ENCODE measurements around the gene KLHL22. TPM values are rescaled to one million over a fixed set of nuclear protein-coding genes. Genes with fewer than 3 reads are reported as not detected.
"Not testable (repeated sequence)": the region's sequence is repeated elsewhere in the genome, so short reads cannot be mapped to it uniquely, and the experiment has no call there.

KLHL22 gene
- total RNA-seq, 2 donors from 2014 or later = 21.4 to 26.5 TPM

DNA sequence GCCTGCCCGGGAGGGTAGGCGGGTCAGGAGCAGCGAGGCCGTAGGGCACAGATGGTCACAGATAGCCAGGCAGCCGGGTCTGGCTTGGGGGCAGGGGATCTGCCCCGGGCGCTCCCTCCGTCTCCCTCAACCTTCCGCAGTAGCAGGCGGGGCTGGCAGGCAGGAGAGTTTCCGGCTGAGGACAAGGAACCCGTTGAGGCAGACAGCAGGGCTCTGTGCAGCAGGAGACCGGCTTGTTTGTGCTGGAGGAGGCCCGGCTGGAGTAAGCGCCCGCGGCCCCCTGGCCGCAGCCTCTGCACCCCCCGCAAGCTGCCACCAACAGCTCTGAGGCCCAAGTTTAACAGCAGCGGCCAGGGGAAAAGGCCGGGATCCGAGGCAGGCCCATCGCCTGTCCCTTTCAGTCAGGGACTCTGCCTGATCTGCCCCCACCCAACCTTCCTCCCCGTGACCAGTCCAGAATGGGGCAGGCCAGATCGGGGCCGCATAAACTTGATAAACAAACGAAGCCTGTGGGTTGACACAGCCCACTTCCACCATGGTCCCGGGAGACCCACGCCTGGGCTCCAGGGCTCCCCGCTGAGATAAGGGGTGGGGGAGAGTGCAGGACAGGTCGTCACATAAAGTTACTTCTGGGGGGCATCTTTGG is 71.6 kb downstream of the KLHL22 start:
- H3K27me3 Mint-ChIP-seq (ENCODE audit: low read depth) = peaks cover 34% of the 10 kb centered on the region
- H3K9me3 Mint-ChIP-seq = no peaks in the 10 kb centered on the region
- H3K27ac Mint-ChIP-seq = no peak overlapping the region
- H3K4me3 Mint-ChIP-seq = peak overlapping the region in 1 of 2 donors; percentile 21
- no peak for ATAC-seq (replicated peaks in 1 of 2)
- DNase-seq = no peak
- no peaks in the 10 kb centered on the region for H3K36me3 Mint-ChIP-seq (ENCODE audit: insufficient read depth in 2 of 2)
- peaks cover 3% of the 10 kb centered on the region for H3K4me1 Mint-ChIP-seq (ENCODE audit: low read depth)

DNA sequence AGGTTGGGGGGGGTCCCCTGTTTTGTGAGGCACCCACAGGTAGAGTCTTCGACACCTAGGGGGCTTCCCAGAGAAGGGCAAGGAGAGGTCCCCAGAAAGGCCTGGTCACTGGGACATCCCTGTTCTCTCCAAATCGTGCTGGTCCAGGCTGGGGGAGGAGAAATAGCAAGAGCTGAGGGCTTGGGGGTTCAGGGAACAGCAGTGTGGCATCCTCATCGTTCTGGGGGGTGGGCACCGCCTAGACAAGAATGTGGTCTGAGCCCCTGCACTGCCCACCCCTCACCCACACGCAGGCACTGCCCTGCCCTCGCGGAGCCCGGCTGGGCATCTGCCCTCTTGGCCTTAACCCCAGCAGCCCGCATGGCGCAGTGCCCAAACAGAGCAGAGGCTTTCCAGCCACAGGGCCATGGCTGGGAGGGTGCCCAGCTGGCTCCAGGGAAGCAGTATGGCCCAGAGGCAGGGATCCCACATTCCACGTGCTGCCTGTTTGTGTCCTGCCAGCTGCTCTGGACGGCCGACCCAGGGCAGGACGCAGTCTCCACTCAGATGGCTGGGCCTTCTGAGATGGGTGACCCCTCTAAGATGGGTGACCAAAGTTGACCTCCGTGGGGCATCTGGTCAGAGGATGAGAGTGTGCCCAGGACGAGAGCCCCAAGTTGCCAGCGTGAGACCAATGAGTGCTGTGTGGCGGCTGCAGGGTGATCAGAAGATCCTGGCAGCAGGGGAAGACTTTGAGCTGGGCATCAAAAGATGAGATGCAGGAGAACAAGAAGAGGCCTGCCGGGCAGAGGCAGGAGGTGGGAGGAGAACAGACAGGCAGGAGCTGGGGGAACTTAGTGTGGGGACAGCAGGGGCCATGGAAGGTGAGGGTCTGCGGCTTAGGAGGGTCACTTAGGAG is 72.3 kb downstream of the KLHL22 start:
- peaks cover 26% of the 10 kb centered on the region for H3K27me3 Mint-ChIP-seq (ENCODE audit: low read depth)
- H3K9me3 Mint-ChIP-seq = no peaks in the 10 kb centered on the region
- no peak for ATAC-seq (replicated peaks in 1 of 2)
- DNase-seq = no peak
- H3K4me1 Mint-ChIP-seq (ENCODE audit: low read depth) = no peaks in the 10 kb centered on the region
- H3K4me3 Mint-ChIP-seq = peak overlapping the region in 1 of 2 donors; percentile 18
- no peaks in the 10 kb centered on the region for H3K36me3 Mint-ChIP-seq (ENCODE audit: insufficient read depth in 2 of 2)
- H3K27ac Mint-ChIP-seq = no peak overlapping the region

DNA sequence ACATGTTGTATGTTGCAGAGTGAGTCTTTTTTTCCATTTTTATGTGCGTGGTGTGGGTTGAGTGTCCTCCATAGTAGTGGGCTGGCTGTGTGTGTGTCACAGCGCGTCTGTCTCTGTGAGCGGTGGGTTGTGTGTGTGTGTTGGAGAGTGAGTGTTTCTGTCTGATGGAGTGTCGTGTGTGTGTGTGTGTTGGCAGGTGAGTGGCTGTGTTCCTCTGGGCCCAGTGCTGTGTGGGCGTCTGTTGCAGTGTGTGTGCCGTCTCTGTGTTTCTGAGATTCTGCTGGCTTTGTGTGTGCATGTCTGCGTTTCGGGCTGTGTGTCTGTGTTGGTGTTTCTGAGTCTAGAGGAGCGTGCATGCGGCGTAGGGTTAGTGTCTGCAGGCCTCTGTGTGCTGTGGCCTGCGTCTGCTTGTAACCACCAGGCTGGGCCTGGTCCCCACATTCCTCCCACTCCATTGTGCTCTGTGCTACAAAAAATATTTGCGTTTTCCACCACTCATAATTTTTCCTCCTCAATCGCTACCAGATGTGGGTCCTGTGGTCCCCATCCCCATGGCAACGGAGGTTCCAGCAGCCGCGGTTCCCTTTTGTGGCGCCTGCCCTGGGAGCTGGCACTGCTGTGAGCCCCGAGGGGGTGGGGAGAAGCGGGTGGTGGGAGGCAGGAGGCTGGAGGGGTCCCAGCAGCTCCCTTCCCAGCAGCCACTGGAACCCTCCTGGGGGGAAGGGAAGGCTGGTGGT is 73.2 kb downstream of the KLHL22 start:
- Mint-ChIP-seq H3K4me3 (no peak overlapping the region), H3K36me3 (ENCODE audit: insufficient read depth in 2 of 2) (no peaks in the 10 kb centered on the region), H3K9me3 (no peaks in the 10 kb centered on the region), H3K27me3 (ENCODE audit: low read depth) (peaks cover 19% of the 10 kb centered on the region), H3K4me1 (ENCODE audit: low read depth) (no peaks in the 10 kb centered on the region), H3K27ac (no peak overlapping the region)
- ATAC-seq (replicated peaks in 1 of 2) = peak; percentile 21 to 49
- DNase-seq = no peak

DNA sequence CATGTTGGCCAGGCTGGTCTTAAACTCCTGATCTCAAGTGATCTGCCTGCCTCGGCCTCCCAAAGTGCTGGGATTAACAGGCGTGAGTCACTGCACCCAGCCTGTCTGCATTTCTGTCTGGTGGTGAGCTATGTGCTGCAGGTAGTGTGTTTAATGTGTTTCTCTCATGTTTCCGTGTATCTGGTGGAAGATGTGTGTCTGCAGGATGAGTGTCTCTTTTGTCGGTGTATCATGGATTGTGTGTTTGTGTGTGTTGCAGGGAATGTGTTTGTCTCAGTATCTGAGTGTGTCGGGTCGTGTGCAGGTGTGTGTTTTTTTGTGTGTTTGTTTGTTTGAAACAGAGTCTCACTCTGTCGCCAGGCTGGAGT is 74.1 kb downstream of the KLHL22 start:
- Mint-ChIP-seq H3K4me3 (no peak overlapping the region), H3K27me3 (ENCODE audit: low read depth) (peaks cover 10% of the 10 kb centered on the region), H3K36me3 (ENCODE audit: insufficient read depth in 2 of 2) (no peaks in the 10 kb centered on the region), H3K27ac (no peak overlapping the region), H3K4me1 (ENCODE audit: low read depth) (no peaks in the 10 kb centered on the region), H3K9me3 (no peaks in the 10 kb centered on the region)
- DNase-seq (no peak), ATAC-seq (replicated peaks in 1 of 2) (no peak)

DNA sequence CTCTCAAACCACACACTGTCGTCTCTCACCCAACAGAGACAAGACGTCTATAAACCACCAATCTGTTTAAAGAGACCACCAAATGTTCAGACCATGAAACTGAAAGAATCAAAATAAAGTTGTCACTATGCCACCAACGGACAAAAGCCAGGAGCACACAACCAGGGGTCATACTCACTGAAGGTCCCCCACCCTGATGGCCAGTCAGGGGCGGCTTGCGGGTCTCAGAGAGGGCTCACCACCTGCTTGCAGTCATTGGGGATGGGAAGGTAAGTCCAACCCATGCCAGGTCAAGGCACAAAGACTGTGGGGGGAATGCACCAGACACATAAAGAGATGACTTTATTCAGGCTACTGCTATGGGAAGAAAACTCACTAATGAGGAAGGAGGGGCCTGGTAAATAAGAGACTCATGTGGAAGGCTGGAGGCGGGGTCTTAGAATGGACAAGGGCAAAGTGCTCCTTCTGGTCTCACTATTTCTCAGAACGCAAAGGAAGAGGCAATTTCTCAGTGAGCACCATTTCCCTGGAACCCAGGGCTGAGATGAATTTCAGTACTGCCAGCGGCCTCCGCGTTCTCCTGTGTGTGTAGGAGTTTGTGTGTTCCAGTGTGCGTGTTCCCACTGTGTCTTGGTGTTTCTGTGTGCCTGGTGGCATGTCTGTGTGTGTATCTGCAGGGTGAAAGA is 75.3 kb downstream of the KLHL22 start:
- no peak overlapping the region for H3K4me3 Mint-ChIP-seq
- DNase-seq (no peak), ATAC-seq (replicated peaks in 1 of 2) (no peak)
- peaks cover 6% of the 10 kb centered on the region for H3K27me3 Mint-ChIP-seq (ENCODE audit: low read depth)
- no peaks in the 10 kb centered on the region for H3K36me3 Mint-ChIP-seq (ENCODE audit: insufficient read depth in 2 of 2)
- no peak overlapping the region for H3K27ac Mint-ChIP-seq
- no peaks in the 10 kb centered on the region for H3K4me1 Mint-ChIP-seq (ENCODE audit: low read depth)
- H3K9me3 Mint-ChIP-seq = no peaks in the 10 kb centered on the region

DNA sequence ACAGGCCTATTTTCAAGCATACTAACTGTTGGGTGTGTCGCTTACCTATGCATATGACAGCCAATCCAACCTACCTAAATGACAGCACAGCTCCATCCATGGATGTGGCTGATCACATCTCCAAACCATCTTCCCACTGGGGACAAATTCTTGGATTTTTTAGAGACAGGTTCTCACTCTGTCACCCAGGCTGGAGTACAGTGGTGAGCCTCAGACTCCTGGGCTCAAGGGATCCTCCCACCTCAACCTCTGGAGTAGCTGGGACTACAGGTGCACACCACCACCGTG is 76.0 kb downstream of the KLHL22 start:
- H3K27me3 Mint-ChIP-seq (ENCODE audit: low read depth) = peaks cover 6% of the 10 kb centered on the region
- no peak overlapping the region for H3K4me3 Mint-ChIP-seq
- H3K4me1 Mint-ChIP-seq (ENCODE audit: low read depth) = no peaks in the 10 kb centered on the region
- no peak overlapping the region for H3K27ac Mint-ChIP-seq
- ATAC-seq (replicated peaks in 1 of 2) = no peak
- H3K36me3 Mint-ChIP-seq (ENCODE audit: insufficient read depth in 2 of 2) = no peaks in the 10 kb centered on the region
- no peaks in the 10 kb centered on the region for H3K9me3 Mint-ChIP-seq
- no peak for DNase-seq

DNA sequence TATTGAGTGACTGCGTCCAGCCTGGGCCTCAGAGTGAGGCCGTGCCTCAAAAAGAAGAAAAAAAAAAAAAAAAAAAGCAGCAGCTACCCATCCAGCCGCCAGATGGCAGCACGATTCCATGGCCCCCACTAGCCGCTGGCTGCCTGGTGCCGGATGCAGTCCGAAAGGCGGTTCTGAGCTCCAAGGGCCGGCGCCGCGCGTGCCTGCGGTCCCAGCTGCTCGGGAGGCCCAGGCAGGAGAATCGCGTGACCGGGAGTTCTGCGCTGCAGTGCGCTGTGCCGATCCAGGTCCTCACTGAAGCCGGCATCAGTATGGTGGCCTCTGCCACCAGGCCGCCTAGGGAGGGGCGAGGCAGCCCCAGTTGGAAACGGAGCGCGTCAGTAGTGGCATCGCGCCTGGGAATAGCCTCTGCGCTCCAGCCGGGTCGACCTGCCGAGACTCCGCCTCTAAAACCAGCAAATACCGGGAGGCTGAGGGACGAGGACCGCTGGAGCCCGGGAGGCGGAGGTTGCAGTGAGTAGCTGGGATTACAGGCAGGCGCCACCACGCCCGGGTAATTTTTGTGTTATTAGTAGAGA is 77.3 kb downstream of the KLHL22 start:
- H3K4me3 Mint-ChIP-seq = peak overlapping the region; percentile 50 to 70
- H3K36me3 Mint-ChIP-seq (ENCODE audit: insufficient read depth in 2 of 2) = no peaks in the 10 kb centered on the region
- no peak overlapping the region for H3K27ac Mint-ChIP-seq

DNA sequence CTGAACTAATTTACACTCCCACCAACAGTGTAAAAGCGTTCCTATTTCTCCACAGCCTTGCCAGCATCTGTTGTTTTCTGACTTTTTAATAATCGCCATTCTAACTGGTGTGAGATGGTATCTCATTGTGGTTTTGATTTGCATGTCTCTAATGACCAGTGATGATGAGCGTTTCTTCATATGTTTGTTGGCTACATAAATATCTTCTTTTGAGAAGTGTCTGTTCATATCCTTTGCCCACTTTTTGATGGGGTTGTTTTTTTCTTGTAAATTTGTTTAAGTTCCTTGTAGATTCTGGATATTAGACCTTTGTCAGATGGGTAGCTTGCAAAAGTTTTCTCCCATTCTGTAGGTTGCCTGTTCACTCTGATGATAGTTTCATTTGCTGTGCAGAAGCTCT is 79.9 kb downstream of the KLHL22 start:
- H3K36me3 Mint-ChIP-seq (ENCODE audit: insufficient read depth in 2 of 2); H3K4me3 Mint-ChIP-seq; DNase-seq; H3K4me1 Mint-ChIP-seq (ENCODE audit: low read depth); ATAC-seq (replicated peaks in 1 of 2); H3K27me3 Mint-ChIP-seq (ENCODE audit: low read depth); H3K9me3 Mint-ChIP-seq; H3K27ac Mint-ChIP-seq: not testable (repeated sequence)

More for the DNA sequence above, 77.3 kb downstream of the KLHL22 start:
- Mint-ChIP-seq H3K9me3 (no peaks in the 10 kb centered on the region), H3K4me1 (ENCODE audit: low read depth) (no peaks in the 10 kb centered on the region), H3K27me3 (ENCODE audit: low read depth) (peaks cover 1% of the 10 kb centered on the region)
- DNase-seq = peak; percentile 73 to 79
- peak; percentile 75 to 83 for ATAC-seq (replicated peaks in 1 of 2)

DNA sequence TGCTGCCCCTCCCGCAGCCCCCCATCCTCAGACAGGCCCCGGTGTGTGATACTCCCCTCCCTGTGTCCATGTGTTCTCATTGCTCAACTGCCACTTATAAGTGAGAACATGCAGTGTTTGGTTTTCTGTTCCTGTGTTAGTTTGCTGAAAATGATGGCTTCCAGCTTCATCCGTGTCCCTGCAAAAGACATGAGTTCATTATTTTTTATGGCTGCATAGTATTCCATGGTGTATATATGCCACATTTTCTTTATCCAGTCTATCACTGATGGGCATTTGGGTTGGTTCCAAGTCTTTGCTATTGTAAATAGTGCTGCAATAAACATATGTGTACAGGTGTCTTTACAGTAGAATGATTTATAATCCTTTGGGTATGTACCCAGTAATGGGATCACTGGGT is 80.4 kb downstream of the KLHL22 start:
- ATAC-seq (replicated peaks in 1 of 2); H3K27ac Mint-ChIP-seq; H3K9me3 Mint-ChIP-seq; H3K4me3 Mint-ChIP-seq; H3K4me1 Mint-ChIP-seq (ENCODE audit: low read depth); DNase-seq; H3K36me3 Mint-ChIP-seq (ENCODE audit: insufficient read depth in 2 of 2); H3K27me3 Mint-ChIP-seq (ENCODE audit: low read depth): not testable (repeated sequence)

DNA sequence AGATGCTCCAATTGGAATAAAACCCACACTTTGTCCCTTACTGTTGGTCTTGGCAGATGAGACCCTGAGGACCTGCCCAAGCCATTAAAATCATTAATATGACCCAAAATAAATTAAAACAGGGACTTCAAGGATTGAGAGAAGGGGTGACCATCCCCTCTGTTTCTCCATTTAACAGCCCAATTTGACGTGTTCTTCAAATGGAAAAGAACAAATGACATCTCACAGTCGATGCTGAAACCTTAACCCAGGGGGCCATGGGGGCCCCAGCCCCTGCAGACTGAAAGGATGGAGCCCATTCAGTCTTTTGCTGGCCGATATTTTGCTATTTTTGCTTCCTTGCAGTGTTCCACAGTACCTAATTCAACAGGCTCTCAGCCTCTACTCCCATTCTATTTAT is 81.1 kb downstream of the KLHL22 start:
- no peaks in the 10 kb centered on the region for H3K9me3 Mint-ChIP-seq
- H3K27ac Mint-ChIP-seq = no peak overlapping the region
- H3K36me3 Mint-ChIP-seq (ENCODE audit: insufficient read depth in 2 of 2) = no peaks in the 10 kb centered on the region
- no peaks in the 10 kb centered on the region for H3K27me3 Mint-ChIP-seq (ENCODE audit: low read depth)
- DNase-seq (no peak), ATAC-seq (replicated peaks in 1 of 2) (no peak)
- H3K4me1 Mint-ChIP-seq (ENCODE audit: low read depth) = no peaks in the 10 kb centered on the region
- H3K4me3 Mint-ChIP-seq = no peak overlapping the region

DNA sequence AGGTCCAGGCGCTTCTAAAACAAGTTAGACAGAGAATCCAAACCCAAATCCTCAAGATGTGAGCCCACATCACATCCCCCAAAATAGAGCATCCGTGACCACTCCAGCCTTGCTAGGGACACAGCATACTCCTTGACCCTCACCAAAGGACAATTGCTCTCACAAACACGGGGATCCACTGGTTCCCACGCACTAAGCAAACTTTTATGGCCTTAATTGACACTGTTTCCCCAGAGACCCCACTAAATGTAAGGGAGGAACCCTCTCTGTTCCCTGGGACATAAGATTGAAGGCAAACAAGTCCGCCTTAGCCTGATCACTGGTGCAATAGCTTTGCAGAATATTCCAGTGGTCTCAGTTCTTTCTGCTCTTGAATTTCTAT is 81.5 kb downstream of the KLHL22 start:
- no peaks in the 10 kb centered on the region for H3K4me1 Mint-ChIP-seq (ENCODE audit: low read depth)
- no peaks in the 10 kb centered on the region for H3K36me3 Mint-ChIP-seq (ENCODE audit: insufficient read depth in 2 of 2)
- ATAC-seq (replicated peaks in 1 of 2) (no peak), DNase-seq (no peak)
- no peaks in the 10 kb centered on the region for H3K9me3 Mint-ChIP-seq
- no peak overlapping the region for H3K27ac Mint-ChIP-seq
- H3K27me3 Mint-ChIP-seq (ENCODE audit: low read depth) = no peaks in the 10 kb centered on the region
- no peak overlapping the region for H3K4me3 Mint-ChIP-seq

DNA sequence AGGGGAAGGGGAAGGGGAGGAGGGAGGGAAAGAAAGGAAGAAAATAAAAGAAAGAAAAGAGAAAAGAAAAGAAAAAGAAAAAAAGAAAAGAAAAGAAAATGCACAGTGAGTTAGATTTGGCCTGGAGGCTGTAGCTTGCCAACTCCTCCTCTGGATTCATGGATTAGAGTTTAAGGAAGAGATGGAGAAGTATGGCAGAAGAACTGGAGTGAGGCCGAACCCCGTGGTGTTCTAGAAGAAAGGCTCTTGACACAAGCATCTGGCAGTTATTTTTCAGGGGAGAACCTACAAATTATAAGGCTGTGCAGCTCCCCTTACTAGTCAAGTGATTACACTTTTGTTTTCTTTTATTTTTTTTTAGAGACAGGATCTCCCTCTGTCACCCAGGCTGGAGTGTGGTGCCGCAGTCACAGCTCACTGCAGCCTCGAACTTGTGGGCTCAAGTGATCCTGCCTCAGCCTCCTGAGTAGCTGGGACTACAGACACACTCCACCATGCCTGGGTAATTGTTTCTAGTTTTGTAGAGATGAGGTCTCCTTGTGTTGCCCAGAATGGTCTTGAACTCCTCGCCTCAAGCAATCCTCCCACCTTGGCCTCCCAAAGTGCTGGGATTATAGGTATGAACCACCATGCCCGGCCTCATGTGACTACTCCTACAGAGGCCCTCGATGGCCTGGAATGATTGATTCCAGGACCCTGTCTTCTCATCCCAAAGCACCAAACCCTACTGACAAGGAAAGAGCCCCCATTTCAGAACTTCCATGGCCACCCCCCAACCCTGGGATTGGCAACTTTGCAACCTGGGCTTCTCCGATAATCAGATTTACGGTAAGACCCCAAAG is 82.2 kb downstream of the KLHL22 start:
- Mint-ChIP-seq H3K36me3 (ENCODE audit: insufficient read depth in 2 of 2) (no peaks in the 10 kb centered on the region), H3K27me3 (ENCODE audit: low read depth) (no peaks in the 10 kb centered on the region), H3K27ac (no peak overlapping the region), H3K9me3 (no peaks in the 10 kb centered on the region), H3K4me1 (ENCODE audit: low read depth) (no peaks in the 10 kb centered on the region), H3K4me3 (no peak overlapping the region)
- no peak for DNase-seq
- no peak for ATAC-seq (replicated peaks in 1 of 2)
